ENCODE results near the gene SLC16A5.

GRCh38 chr17:75144816-75145512 lies 57.2 kb downstream of the SLC16A5 start:
- TF ChIP-seq POLR2A (IDR thresholded peaks at IDR 0.05) = no peak
- TF ChIP-seq POLR2AphosphoS5 (IDR thresholded peaks at IDR 0.05) = no peak
- no peak for TF ChIP-seq CTCF (IDR thresholded peaks at IDR 0.05)
